GM18868 (cell line): ENCODE results near the gene TSTD1.
"Not testable (repeated sequence)": the region's sequence is repeated elsewhere in the genome, so short reads cannot be mapped to it uniquely, and the experiment has no call there.

Experiments used
- ATAC-seq: cut with Tn5 transposase; IDR thresholded peaks from one replicate; pipeline ENCODE4 v1.9.1; 2021; ENCODE audit warnings: mild to moderate bottlenecking, moderate library complexity; ENCODE audit not compliant: unreplicated experiment

TSTD1 gene

DNA sequence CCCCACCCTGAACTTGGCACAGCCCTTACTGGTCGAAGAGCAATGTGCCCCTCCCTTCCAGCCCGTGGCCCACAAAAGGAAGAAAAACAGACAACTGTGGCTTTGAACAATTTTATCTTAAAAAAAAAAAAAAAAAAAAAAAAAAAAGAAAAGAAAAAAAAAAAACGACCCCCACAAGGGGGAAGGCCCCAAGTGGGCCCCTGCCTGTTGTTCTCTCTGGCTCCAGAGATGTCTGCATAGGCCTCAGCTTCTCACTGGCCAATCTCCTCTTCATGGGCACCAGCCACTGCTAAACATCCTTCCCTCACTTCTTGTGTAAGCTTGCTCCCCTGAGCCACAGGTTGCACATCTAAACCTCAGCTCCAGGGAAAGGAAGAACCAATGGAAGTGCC is 386 bp upstream of the TSTD1 start:
- no peak for ATAC-seq

- ATAC-seq, result no peak
Measured at GRCh38 chr1:161037661-161038522, 872 bp downstream of the TSTD1 start.

DNA sequence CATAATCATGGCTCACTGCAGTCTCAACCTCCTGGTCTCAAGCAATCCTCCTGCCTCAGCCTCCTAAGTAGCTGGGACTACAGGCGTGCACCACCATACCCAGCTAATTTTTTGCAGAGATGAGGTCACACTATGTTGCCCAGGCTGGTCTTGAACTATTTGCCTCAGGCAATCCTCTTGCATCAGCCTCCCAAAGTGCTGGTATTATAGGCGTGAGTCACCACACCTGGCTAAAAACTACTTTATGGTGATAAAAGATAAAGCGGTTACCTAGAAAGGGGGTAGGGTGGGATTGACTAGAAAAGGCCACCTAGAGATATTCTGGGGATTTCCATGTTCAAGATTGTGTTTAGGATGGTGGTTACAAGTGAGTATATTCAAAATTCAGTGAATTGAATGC is 5.0 kb downstream of the TSTD1 start:
- no peak for ATAC-seq

DNA sequence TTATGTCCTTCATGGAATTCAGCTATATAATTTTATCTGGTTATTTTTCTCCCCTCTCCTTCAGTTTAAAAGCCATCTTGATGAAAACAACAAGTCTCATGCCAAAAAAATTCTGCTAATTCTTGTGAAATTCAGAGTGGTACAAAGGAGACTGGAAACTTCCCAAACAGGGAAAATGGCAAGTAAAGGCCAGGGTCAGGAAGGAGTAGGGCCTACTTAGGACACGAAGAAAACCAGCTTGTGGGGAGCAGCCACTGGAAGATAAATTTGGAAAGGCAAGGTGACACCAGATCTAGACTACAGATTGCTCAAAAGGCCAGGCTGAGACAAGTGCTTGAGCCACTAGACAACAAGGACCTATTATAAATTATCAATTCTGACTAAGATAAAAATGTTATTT is 6.4 kb downstream of the TSTD1 start:
- no peak for ATAC-seq

DNA sequence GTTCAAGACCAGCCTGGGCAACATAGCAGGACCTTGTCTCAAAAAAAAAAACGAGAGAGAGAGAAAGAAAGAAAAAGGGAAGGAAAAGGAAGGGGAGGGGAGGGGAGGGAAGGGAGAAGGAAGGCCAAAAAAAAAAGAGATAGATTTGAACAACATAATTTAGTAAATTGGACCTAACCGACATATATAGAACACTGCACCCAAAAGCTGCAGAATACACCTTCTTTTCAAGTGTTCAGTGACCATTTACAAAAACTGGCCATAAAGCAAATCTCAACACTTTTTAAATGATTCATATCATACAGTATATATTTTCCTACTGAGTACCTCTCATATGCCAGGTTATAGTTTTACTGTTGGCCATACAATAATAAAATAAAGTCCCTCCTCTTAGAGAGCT is 6.9 kb downstream of the TSTD1 start:
- ATAC-seq, result no peak

- not testable (repeated sequence) for ATAC-seq
Measured at GRCh38 chr1:161029466-161029865, 9.3 kb downstream of the TSTD1 start.

- ATAC-seq, result not testable (repeated sequence)
Measured at GRCh38 chr1:161026954-161027353, 11.8 kb downstream of the TSTD1 start.

GRCh38 chr1:161022432-161022831 is 16.3 kb downstream of the TSTD1 start:
- ATAC-seq, result not testable (repeated sequence)

- no peak for ATAC-seq
Measured at GRCh38 chr1:161021970-161022353, 16.8 kb downstream of the TSTD1 start.

DNA sequence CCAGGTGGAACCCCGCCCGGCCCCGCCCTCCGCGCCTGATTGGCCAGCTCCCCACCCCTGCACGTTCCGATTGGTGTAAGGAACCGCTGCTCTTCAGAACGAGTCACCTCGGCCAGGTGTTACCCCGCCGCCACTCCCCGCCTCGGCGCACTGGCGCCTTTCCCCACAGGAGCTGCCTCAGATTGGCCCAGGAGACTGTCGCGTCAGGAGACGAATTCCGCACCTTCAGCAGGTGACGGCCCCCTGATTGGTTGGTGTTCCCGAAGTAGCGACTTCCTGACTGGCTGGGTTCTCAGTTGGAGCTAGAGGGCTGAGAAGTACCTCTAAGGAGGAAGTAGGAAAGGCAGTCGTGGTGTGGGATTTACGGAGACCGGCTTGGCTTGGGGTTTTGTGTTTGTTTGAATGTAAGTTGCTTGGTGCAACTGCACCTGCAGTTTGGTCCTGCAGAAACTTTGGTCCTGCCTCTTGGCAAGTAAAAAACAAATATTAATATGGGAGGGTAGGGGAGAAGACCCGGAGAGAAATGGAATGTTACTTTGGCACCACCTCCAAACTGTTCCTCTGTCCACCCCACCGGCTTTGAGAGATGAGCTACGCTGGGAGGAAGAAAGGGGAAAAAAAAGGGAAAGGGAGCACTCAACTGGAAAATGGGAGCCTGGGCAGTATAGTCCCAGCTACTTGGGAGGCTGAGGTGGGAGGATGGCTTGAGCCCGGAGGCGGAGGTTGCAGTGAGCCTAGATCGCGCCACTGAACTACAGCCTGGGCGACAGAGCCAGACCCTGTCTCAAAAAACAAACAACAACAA is 17.4 kb downstream of the TSTD1 start:
- ATAC-seq, result peak; percentile 91

GRCh38 chr1:161020509-161021164 is 18.1 kb downstream of the TSTD1 start, which contains the start of gene F11R:
Gene F11R, minus strand, starts transcription at chr1:161021152. Its CDS starts 79 bp downstream, at chr1:161021073.
- ATAC-seq, result peak; percentile 29

DNA sequence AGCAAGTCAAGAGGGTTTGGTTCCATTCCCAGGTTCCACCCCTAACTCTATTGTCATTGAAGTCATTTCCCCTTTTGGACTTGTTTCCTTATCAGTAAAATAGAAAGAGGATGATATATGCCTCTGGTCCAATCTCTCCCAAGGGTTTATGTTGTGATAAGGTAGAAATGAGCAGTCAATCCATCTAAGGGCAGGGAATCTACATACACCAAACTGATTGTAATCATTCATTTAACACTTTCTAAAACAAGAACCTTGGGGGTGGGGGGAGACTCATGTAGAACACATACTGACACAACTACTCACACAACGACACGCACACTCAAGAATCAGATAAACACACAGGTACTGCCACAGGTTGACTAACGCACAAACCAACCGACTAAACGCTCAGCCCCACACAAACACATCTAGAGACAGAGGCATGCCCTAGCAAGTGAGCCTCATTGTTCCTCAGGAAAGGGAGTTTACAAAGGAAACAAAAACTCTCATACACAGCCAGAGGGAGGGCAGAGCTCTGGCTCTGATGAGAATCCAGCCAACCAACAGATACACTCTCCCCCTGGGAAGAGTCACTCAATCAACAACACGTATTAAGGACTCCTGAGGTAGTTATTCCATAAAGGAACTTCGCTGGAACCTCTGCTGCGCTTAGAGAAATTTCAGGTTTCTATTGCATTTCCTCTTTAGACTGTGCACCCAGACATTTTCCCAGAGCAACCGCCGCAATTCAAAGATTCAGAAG is 18.8 kb downstream of the TSTD1 start:
- ATAC-seq, result no peak

DNA sequence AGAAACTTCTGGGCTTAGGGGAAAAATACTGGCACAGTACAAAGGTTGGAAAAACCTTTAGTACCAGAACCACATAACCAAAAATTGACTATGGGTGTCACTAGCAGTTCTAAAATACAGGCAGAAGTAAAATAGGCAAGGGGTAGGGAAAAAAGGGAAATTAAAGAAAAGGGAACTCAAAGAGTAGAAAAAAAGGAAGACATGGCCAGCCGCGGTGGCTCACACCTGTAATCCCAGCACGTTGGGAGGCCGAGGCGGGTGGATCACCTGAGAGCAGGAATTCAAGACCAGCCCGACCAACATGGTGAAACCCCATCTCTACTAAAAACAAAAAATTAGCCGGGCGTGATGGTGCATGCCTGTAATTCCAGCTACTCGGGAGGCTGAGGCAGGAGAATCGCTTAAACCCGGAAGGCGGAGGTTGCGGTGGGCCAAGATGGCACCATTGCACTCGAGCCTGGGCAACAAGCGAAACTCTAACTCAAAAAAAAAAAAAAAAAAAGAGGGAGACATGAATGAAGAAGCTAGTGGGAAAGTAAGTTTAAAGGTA is 19.6 kb downstream of the TSTD1 start:
- not testable (repeated sequence) for ATAC-seq

GRCh38 chr1:161018631-161018930 is 20.2 kb downstream of the TSTD1 start:
- no peak for ATAC-seq

DNA sequence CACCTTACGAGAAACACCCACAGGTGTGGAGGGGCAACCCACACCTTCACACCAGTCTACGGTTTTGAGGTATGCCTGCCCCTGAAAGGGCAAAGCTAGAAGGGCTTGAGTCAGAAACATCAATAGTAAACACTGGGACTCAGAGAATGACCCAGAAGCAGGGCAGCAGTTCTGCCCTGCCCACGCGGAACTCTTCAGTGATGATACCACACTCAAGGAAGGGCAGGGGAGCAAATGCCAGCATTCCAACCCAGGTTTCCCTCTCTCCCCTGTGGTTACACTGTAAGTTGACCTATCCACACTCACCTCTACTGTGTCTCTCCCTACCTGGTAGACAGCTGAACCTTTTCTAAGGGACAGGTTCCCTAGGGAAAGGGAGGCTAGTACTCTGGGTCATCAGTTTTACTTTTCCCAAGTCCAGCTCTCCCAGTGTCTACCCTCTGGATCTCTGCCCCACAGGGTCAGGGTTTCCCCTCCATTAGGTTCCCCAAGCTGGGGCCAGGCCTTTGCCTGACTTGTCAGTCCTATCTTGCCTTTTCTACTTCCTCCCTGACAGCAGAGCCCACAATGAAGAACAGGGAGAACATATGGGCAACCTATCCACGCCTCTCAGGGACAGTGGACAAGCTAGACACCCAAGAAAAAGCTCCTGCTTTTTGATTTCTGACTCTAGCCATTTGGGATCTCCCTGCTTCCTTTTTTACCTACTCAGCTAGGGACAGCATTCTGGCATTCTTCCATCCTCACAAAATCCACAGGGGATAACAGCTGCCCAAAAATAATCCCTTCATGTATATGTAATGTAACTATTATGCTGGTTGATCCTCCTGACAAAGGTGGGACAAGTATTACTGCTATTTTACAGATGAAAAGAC is 20.8 kb downstream of the TSTD1 start:
- no peak for ATAC-seq

GRCh38 chr1:161017181-161017580 is 21.6 kb downstream of the TSTD1 start:
- ATAC-seq, result not testable (repeated sequence)

GRCh38 chr1:161016683-161017082 is 22.1 kb downstream of the TSTD1 start:
- not testable (repeated sequence) for ATAC-seq

- peak; percentile 85 for ATAC-seq
Measured at GRCh38 chr1:161013488-161014230, 25.1 kb downstream of the TSTD1 start.

GRCh38 chr1:161013131-161013487 is 25.7 kb downstream of the TSTD1 start:
- ATAC-seq, result no peak
